Upper lobe of right lung (tissue), 1 donor: Measurements from ENCODE around the gene SLCO6A1. TPM values are rescaled to one million over a fixed set of nuclear protein-coding genes. Genes with fewer than 3 reads are reported as not detected.

Experiments
- ATAC-seq: fragments of 200-7000 bp; cut with Tn5 transposase; one replicate; pipeline ENCODE4 v1.9.1; 2020; ENCODE audit warnings: mild to moderate bottlenecking, moderate library complexity
- DNase-seq: peaks from one replicate; pipeline ENCODE4 v3.0.0-alpha.2; 2020
- H3K27ac ChIP-seq: fragments of 200-600 bp; one replicate; pipeline ENCODE4 v1.8.0; 2022
- H3K27me3 ChIP-seq: fragments of 200-600 bp; one replicate; pipeline ENCODE4 v1.8.0; 2022; ENCODE audit warnings: mild to moderate bottlenecking
- H3K36me3 ChIP-seq: fragments of 200-600 bp; one replicate; pipeline ENCODE4 v1.8.0; 2022
- H3K4me1 ChIP-seq: fragments of 200-600 bp; one replicate; pipeline ENCODE4 v1.8.0; 2022
- H3K4me3 ChIP-seq: fragments of 200-600 bp; one replicate; pipeline ENCODE4 v1.8.0; 2022; ENCODE audit warnings: mild to moderate bottlenecking
- H3K9me3 ChIP-seq: fragments of 200-600 bp; one replicate; pipeline ENCODE4 v1.8.0; 2022
- intact Hi-C: fragments of 100-400 bp; cut with DNase I; formaldehyde crosslinking; loops from one replicate; pipeline ENCODE4 v1.11.0; 2022
- total RNA-seq: library from RNA; stranded (reverse); fragmentation: NEBNext Ultra II Directional; extraction: Animal tissue kit (Norgen Biotek cat#: 25700); gene quantifications from one replicate; pipeline ENCODE4 v1.2.1, GENCODE V29; 2021
- TF ChIP-seq, protein P1 (sequence below): fragments of 200-600 bp; IDR thresholded peaks from one replicate; pipeline ENCODE4 v1.8.0; 2022; ENCODE audit warnings: antibody characterized with exemption
- donor health status: DM: no; HTN: yes; CAD: no; lungs with severe emphysema.

SLCO6A1 gene
- total RNA-seq, 1 donor from 2014 or later: not detected

DNA sequence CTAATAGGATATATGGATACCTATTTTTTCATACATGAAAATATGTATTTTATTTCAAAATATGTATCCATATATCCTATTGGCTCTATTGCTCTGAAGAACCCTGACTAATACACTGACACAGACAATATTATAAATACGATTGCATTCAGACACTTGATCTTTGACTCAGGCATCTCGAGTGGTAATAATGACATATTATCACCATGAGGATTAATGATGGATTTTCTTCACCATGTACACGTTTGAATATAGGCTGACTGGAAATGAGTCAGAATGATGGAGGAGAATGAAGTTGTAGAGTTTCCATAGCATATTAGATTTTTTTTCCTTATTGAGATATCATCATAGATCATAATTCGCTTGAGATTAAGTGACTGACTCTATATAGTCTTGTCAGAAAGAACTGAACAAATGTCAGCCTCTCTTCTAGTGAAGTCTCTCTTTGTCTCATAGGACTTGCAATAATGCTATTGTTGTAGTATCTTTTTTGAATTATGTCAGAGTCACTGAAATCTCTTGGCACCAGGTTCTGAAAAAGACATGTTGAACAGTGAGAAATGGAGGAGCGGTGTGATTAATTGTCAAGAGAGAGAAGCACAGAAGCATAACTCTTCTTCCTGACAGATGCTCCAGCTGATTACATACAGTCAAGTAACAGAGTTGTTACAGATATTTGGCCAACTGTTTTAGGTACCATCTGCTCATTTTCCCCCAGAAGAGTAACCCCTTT, 41.4 kb upstream of the SLCO6A1 start:
- no peaks in the 10 kb centered on the region for H3K9me3 ChIP-seq
- no peaks in the 10 kb centered on the region for H3K27me3 ChIP-seq
- no peak overlapping the region for H3K4me3 ChIP-seq
- TF ChIP-seq, protein P1, sequence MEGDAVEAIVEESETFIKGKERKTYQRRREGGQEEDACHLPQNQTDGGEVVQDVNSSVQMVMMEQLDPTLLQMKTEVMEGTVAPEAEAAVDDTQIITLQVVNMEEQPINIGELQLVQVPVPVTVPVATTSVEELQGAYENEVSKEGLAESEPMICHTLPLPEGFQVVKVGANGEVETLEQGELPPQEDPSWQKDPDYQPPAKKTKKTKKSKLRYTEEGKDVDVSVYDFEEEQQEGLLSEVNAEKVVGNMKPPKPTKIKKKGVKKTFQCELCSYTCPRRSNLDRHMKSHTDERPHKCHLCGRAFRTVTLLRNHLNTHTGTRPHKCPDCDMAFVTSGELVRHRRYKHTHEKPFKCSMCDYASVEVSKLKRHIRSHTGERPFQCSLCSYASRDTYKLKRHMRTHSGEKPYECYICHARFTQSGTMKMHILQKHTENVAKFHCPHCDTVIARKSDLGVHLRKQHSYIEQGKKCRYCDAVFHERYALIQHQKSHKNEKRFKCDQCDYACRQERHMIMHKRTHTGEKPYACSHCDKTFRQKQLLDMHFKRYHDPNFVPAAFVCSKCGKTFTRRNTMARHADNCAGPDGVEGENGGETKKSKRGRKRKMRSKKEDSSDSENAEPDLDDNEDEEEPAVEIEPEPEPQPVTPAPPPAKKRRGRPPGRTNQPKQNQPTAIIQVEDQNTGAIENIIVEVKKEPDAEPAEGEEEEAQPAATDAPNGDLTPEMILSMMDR: no peak
- H3K27ac ChIP-seq: no peak overlapping the region
- no peaks in the 10 kb centered on the region for H3K36me3 ChIP-seq
- no peaks in the 10 kb centered on the region for H3K4me1 ChIP-seq
- ATAC-seq (no peak), DNase-seq (no peak)
- intact Hi-C loops: no loop called here

GRCh38 chr5:102539562-102539961, 40.8 kb upstream of the SLCO6A1 start:
- no peak overlapping the region for H3K4me3 ChIP-seq
- no peaks in the 10 kb centered on the region for H3K9me3 ChIP-seq

DNA sequence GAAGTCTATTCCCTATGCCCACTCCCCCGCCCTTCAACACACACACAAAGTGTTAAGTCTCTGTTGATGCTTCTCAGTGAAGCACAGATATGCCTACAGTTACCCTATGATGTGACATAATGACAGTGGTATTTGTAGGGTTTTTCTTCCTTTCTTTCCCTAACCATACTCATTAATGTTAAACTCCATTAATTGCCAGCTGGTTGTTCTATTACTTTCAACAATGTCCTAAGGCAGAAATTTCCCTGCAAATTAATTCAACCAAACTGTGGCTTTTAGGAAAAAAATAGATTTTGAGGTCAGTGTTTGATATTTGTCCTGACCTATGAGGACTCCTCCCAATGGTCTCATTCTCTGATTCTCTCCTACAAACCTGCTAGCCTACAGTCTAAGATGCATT, 38.2 kb upstream of the SLCO6A1 start:
- TF ChIP-seq, protein P1: no peak
- intact Hi-C loops: no loop called here
- DNase-seq: no peak
- no peak overlapping the region for H3K27ac ChIP-seq
- H3K36me3 ChIP-seq: no peaks in the 10 kb centered on the region
- no peak for ATAC-seq
- no peaks in the 10 kb centered on the region for H3K9me3 ChIP-seq
- no peak overlapping the region for H3K4me3 ChIP-seq
- H3K4me1 ChIP-seq: no peaks in the 10 kb centered on the region
- H3K27me3 ChIP-seq: no peaks in the 10 kb centered on the region

More at GRCh38 chr5:102539562-102539961, 40.8 kb upstream of the SLCO6A1 start:
- intact Hi-C loops: no loop called here
- ATAC-seq: no peak
- DNase-seq: no peak
- TF ChIP-seq, protein P1: no peak
- Histone ChIP-seq H3K27me3 (no peaks in the 10 kb centered on the region), H3K27ac (no peak overlapping the region), H3K4me1 (no peaks in the 10 kb centered on the region), H3K36me3 (no peaks in the 10 kb centered on the region)

DNA sequence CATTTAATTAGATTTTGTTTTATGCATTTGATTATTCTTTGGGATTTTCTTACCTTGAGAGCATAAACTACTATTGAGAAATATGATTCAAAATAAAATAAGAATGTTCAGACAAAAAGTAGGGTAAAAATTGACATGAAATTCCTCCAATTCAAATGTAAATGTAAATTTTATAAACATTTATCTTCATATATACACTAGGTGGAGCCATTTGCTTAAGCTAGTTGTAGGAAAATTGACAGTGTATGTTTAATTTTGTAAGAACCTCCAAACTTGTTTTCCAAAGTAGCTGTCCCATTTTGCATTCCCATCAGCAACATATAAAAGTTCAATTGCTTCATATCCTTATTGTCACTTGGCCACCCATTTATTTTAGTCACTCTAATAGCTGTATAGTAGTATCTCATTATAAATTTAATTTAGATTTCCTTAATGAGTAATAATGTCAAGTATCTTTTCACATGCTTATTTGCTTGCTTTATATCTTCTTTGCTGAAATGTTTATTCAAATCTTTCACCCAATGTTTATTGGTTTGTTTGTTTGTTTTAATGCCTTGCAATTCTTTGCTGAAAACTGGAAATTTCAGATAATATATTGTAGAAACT, 37.6 kb upstream of the SLCO6A1 start:
- DNase-seq (no peak), ATAC-seq (no peak)
- TF ChIP-seq, protein P1: peak; percentile 35
- no peak overlapping the region for H3K27ac ChIP-seq
- no peaks in the 10 kb centered on the region for H3K4me1 ChIP-seq
- no peak overlapping the region for H3K4me3 ChIP-seq
- intact Hi-C loops: no loop called here
- no peaks in the 10 kb centered on the region for H3K27me3 ChIP-seq
- no peaks in the 10 kb centered on the region for H3K9me3 ChIP-seq
- H3K36me3 ChIP-seq: no peaks in the 10 kb centered on the region

GRCh38 chr5:102532123-102532522, 33.3 kb upstream of the SLCO6A1 start:
- Histone ChIP-seq H3K9me3 (no peaks in the 10 kb centered on the region), H3K4me3 (no peak overlapping the region), H3K4me1 (no peaks in the 10 kb centered on the region), H3K27me3 (no peaks in the 10 kb centered on the region), H3K27ac (no peak overlapping the region), H3K36me3 (no peaks in the 10 kb centered on the region)
- TF ChIP-seq, protein P1: no peak
- DNase-seq (no peak), ATAC-seq (no peak)
- intact Hi-C loops: no loop called here
